GM11168 (cell line): Measurements from ENCODE around the gene GHR.

Experiments
- in situ Hi-C: fragments of 300-500 bp; cut with MboI; formaldehyde crosslinking; loops from one replicate; pipeline ENCODE4 v1.12.0; 2022; ENCODE audit warnings: low sequenced_read_pairs; ENCODE audit not compliant: unreplicated experiment

Gene GHR

GRCh38 chr5:42461033-42461432, 37.8 kb downstream of the GHR start:
- in situ Hi-C loops = no loop called here

- in situ Hi-C loops = no loop called here
Observed at GRCh38 chr5:42461507-42461906, 38.3 kb downstream of the GHR start.

GRCh38 chr5:42462083-42462482, 38.8 kb downstream of the GHR start:
- in situ Hi-C loops = no loop called here

GRCh38 chr5:42467572-42467971, 44.3 kb downstream of the GHR start:
- in situ Hi-C loops = no loop called here

- in situ Hi-C loops = no loop called here
Observed at GRCh38 chr5:42467981-42468524, 44.8 kb downstream of the GHR start.

- in situ Hi-C loops = no loop called here
Observed at GRCh38 chr5:42483472-42484154, 60.4 kb downstream of the GHR start.

GRCh38 chr5:42487077-42487476, 63.8 kb downstream of the GHR start:
- in situ Hi-C loops = no loop called here

- in situ Hi-C loops = no loop called here
Observed at GRCh38 chr5:42487821-42488220, 64.6 kb downstream of the GHR start.

- in situ Hi-C loops = no loop called here
Observed at GRCh38 chr5:42490831-42491230, 67.6 kb downstream of the GHR start.

GRCh38 chr5:42491699-42492098, 68.5 kb downstream of the GHR start:
- in situ Hi-C loops = no loop called here

GRCh38 chr5:42492974-42493373, 69.7 kb downstream of the GHR start:
- in situ Hi-C loops = no loop called here

GRCh38 chr5:42494414-42494813, 71.2 kb downstream of the GHR start:
- in situ Hi-C loops = no loop called here

- in situ Hi-C loops = no loop called here
Observed at GRCh38 chr5:42495914-42496313, 72.7 kb downstream of the GHR start.

GRCh38 chr5:42496397-42497156, 73.3 kb downstream of the GHR start:
- in situ Hi-C loops = no loop called here

GRCh38 chr5:42498000-42498399, 74.8 kb downstream of the GHR start:
- in situ Hi-C loops = no loop called here

- in situ Hi-C loops = no loop called here
Observed at GRCh38 chr5:42499016-42499415, 75.8 kb downstream of the GHR start.

- in situ Hi-C loops = no loop called here
Observed at GRCh38 chr5:42500003-42500599, 76.9 kb downstream of the GHR start.

GRCh38 chr5:42502613-42503470, 79.6 kb downstream of the GHR start:
- in situ Hi-C loops = no loop called here

- in situ Hi-C loops = no loop called here
Observed at GRCh38 chr5:42506662-42507061, 83.4 kb downstream of the GHR start.

- in situ Hi-C loops = no loop called here
Observed at GRCh38 chr5:42507451-42508097, 84.3 kb downstream of the GHR start.
